OCI-LY3 (cell line): ENCODE measurements around the gene CFAP74.

Experiments
- CTCF ChIP-seq: fragments of 200-600, 300-600 bp; sonication (generic); IDR thresholded peaks from 2 replicates; pipeline ENCODE4 v1.5.1; 2014; ENCODE audit warnings: antibody characterized with exemption, low read length, low read depth
- EZH2phosphoT487 ChIP-seq: fragments of 200-600 bp; shearing (Covaris generic); IDR thresholded peaks from 2 replicates; pipeline ENCODE4 v1.6.1; 2018; ENCODE audit warnings: antibody characterized with exemption, mixed run types, low read depth

- no peak for TF ChIP-seq CTCF
- no peak for TF ChIP-seq EZH2phosphoT487
Observed at GRCh38 chr1:1910651-1911331, 92.8 kb downstream of the CFAP74 start.
